Fibroblast of the aortic adventitia (primary cell): ENCODE data around the gene ASB6. TPM values are rescaled to one million over a fixed set of nuclear protein-coding genes. Genes with fewer than 3 reads are reported as not detected.

Source experiments
- DNase-seq: peaks from one replicate; pipeline ENCODE4 v3.0.0-alpha.2; 2010; ENCODE audit warnings: low read depth
- H3K4me3 ChIP-seq: 2 replicates; pipeline ENCODE4 v1.5.1; 2011; ENCODE audit warnings: low read depth, mild to moderate bottlenecking, control low read depth, low read length, moderate library complexity
- total RNA-seq: library from RNA; depleted of rRNA; stranded (reverse); fragments of >200 nt; gene quantifications from 2 replicates; pipeline ENCODE4 v1.2.3, GENCODE V29; 2012; ENCODE audit warnings: low replicate concordance
- TF ChIP-seq, protein P1 (sequence below): IDR thresholded peaks from 2 replicates; pipeline ENCODE4 v1.5.1; 2011; ENCODE audit warnings: mild to moderate bottlenecking, low read length, control low read depth, inconsistent platforms; ENCODE audit not compliant: insufficient read depth

Gene ASB6
- total RNA-seq, 1 donor: 14.0 TPM

DNA sequence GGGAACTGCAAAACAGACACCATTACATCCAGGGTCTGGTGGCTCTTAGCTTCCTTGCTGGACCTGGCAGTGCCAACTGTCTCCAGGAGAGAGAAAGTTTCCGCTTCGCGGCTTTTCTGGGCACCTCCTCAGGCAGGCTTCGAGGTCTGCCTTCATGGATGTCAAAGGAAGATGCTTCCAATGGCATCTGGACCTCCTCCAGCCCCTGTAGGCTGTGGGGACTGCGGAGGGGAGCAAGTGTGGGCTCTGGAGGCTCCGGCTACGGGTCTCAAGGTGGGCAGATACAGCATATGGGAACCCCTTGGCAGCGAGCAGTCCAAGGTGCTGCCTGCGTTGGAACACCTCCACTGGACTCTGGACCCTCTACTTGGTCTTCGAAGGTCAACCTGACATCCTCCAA, 27.0 kb downstream of the ASB6 start:
- no peak overlapping the region for H3K4me3 ChIP-seq
- TF ChIP-seq, protein P1, sequence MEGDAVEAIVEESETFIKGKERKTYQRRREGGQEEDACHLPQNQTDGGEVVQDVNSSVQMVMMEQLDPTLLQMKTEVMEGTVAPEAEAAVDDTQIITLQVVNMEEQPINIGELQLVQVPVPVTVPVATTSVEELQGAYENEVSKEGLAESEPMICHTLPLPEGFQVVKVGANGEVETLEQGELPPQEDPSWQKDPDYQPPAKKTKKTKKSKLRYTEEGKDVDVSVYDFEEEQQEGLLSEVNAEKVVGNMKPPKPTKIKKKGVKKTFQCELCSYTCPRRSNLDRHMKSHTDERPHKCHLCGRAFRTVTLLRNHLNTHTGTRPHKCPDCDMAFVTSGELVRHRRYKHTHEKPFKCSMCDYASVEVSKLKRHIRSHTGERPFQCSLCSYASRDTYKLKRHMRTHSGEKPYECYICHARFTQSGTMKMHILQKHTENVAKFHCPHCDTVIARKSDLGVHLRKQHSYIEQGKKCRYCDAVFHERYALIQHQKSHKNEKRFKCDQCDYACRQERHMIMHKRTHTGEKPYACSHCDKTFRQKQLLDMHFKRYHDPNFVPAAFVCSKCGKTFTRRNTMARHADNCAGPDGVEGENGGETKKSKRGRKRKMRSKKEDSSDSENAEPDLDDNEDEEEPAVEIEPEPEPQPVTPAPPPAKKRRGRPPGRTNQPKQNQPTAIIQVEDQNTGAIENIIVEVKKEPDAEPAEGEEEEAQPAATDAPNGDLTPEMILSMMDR: no peak
- no peak for DNase-seq

DNA sequence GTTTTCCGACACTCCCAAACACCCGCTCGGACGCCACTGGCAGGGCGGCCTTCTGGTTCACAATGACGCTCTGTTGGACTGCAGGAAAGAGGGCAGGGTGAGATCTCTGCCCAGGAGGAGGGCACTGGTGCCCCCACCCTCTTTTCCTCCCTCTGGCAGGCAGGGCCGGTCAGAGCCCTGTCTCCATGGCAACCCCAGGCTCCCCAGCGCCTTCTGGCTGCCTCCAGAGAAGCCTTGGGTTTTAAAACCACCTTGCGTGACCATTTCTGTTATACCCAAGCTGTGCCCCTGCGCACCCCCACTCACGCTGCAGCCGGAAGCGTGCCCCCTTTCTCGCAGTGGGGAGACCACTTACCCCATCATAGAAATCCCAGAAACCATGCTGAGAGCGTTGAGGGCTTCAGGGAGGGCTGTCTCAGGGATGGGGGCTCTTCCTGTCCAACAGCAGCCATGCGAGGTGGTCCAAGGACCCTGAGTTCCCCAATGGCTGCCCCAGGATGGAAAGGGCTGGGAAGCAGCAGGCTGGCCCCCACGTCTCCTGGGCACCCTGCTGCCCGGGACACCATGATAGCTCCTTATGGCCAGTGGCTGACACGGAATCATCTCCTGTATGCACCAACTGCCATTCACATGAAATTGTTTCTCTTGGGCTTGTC, 28.3 kb downstream of the ASB6 start:
- DNase-seq: no peak
- H3K4me3 ChIP-seq: no peak overlapping the region
- TF ChIP-seq, protein P1: no peak

- H3K4me3 ChIP-seq: no peak overlapping the region
- TF ChIP-seq, protein P1: no peak
- no peak for DNase-seq
These were observed 29.0 kb downstream of the ASB6 start for GRCh38 chr9:129612815-129613519.

GRCh38 chr9:129612123-129612522, 29.8 kb downstream of the ASB6 start:
- H3K4me3 ChIP-seq: no peak overlapping the region
- no peak for DNase-seq
- TF ChIP-seq, protein P1: no peak

GRCh38 chr9:129611307-129611800, 30.6 kb downstream of the ASB6 start:
- H3K4me3 ChIP-seq: peak overlapping the region; percentile 74
- no peak for DNase-seq
- TF ChIP-seq, protein P1: no peak

- TF ChIP-seq, protein P1: peak; percentile 88
- DNase-seq: peak; percentile 65
- peak overlapping the region; percentile 74 for H3K4me3 ChIP-seq
These were observed 31.3 kb downstream of the ASB6 start for GRCh38 chr9:129610473-129611306.
